AG04450 (cell line): ENCODE data around the gene TRIAP1. TPM values are rescaled to one million over a fixed set of nuclear protein-coding genes. Genes with fewer than 3 reads are reported as not detected.
A peak's percentile ranks its signal among the peaks of the same experiment; 100 is the strongest.

Source experiments
- CTCF ChIA-PET: fragments of 300-600, 350-600 bp; formaldehyde crosslinking; extraction: SDS; loops from one replicate; lab custom pipeline; 2022; ENCODE audit warnings: antibody characterized with exemption, inconsistent platforms; lab: Charles Lee
- POLR2A ChIA-PET: fragments of 350-600 bp; formaldehyde crosslinking; extraction: SDS; loops from one replicate; lab custom pipeline; 2021; ENCODE audit warnings: antibody characterized with exemption, inconsistent platforms; lab: Yijun Ruan, JAX
- DNase-seq: peaks from one replicate; pipeline ENCODE4 v3.0.0-alpha.2; 2011; ENCODE audit warnings: low read depth, low spot score
- H3K27ac ChIP-seq: one replicate; pipeline ENCODE4 v1.5.1; 2012; ENCODE audit warnings: low read depth, low read length, control low read depth
- H3K27me3 ChIP-seq: one replicate; pipeline ENCODE4 v1.6.0; 2012; ENCODE audit warnings: low read length; ENCODE audit not compliant: control insufficient read depth, insufficient read depth
- H3K4me3 ChIP-seq: 2 replicates; pipeline ENCODE4 v1.5.1; 2011; ENCODE audit warnings: mild to moderate bottlenecking, low read depth, low read length, control low read depth
- H3K9me3 ChIP-seq: 2 replicates; pipeline ENCODE4 v1.5.1; 2012; ENCODE audit warnings: low read length; ENCODE audit not compliant: control insufficient read depth, insufficient read depth
- CTCF ChIP-seq: IDR thresholded peaks from 2 replicates; pipeline ENCODE4 v1.5.1; 2011; ENCODE audit warnings: low read depth, low read length, control low read depth, inconsistent platforms
- polyA plus RNA-seq: library from polyadenylated mRNA; depleted of rRNA; stranded (reverse); fragments of >200 nt; gene quantifications from 2 replicates; pipeline ENCODE4 v1.2.3, GENCODE V29; 2011

The TRIAP1 gene
- polyA plus RNA-seq, 1 experiment: 70.7 TPM

- ChIA-PET POLR2A (interaction anchor here (1.1 kb wide), 1 partner anchor 13 kb away, joined by 4 read pairs; no protein-coding TSS in a partner anchor), CTCF (interaction anchor here (0.8 to 2.4 kb wide), 6 partner anchors 8 to 109 kb away, joined by 3 to 10 read pairs (median 4); partner anchors contain the start of gene DYNLL1)
- no peak overlapping the region for H3K27ac ChIP-seq
- TF ChIP-seq CTCF: no peak
- no peaks in the 10 kb centered on the region; the same call in 1 of the 2 replicates for H3K9me3 ChIP-seq
- DNase-seq: no peak
- H3K27me3 ChIP-seq: no peaks in the 10 kb centered on the region
- no peak overlapping the region for H3K4me3 ChIP-seq
Observed at GRCh38 chr12:120465756-120466155, 19.6 kb upstream of the TRIAP1 start.

- CTCF ChIA-PET: interaction anchor here (0.6 to 1.1 kb wide), 3 partner anchors 10 to 156 kb away, joined by 3 to 5 read pairs (median 5); no protein-coding TSS in a partner anchor
- POLR2A ChIA-PET: no interaction called here
Observed at GRCh38 chr12:120463712-120464111, 17.5 kb upstream of the TRIAP1 start.

GRCh38 chr12:120462099-120462640 lies 16.0 kb upstream of the TRIAP1 start:
- H3K27ac ChIP-seq: no peak overlapping the region
- no peak overlapping the region for H3K4me3 ChIP-seq
- DNase-seq: no peak
- no peaks in the 10 kb centered on the region for H3K27me3 ChIP-seq
- no peak for TF ChIP-seq CTCF
- no peaks in the 10 kb centered on the region for H3K9me3 ChIP-seq
- ChIA-PET CTCF (no interaction called here), POLR2A (interaction anchor here (0.7 kb wide), 1 partner anchor 119 kb away, joined by 3 read pairs; the partner anchor contains the start of gene POP5)

More at GRCh38 chr12:120463712-120464111, 17.5 kb upstream of the TRIAP1 start:
- Histone ChIP-seq H3K4me3 (no peak overlapping the region), H3K9me3 (no peaks in the 10 kb centered on the region), H3K27ac (no peak overlapping the region), H3K27me3 (no peaks in the 10 kb centered on the region)
- no peak for DNase-seq
- TF ChIP-seq CTCF: no peak

- no peaks in the 10 kb centered on the region for H3K27me3 ChIP-seq
- no peak for TF ChIP-seq CTCF
- POLR2A ChIA-PET: no interaction called here
- no peak overlapping the region for H3K27ac ChIP-seq
- no peak overlapping the region for H3K4me3 ChIP-seq
- no peak for DNase-seq
- H3K9me3 ChIP-seq: no peaks in the 10 kb centered on the region
- CTCF ChIA-PET: interaction anchor here (1.1 kb wide), 1 partner anchor 10 kb away, joined by 3 read pairs; no protein-coding TSS in a partner anchor
Observed at GRCh38 chr12:120460157-120460556, 14.0 kb upstream of the TRIAP1 start.

- no peak for DNase-seq
- no peaks in the 10 kb centered on the region for H3K27me3 ChIP-seq
- CTCF ChIA-PET: interaction anchor here (0.6 to 1.4 kb wide), 6 partner anchors 9 to 143 kb away, joined by 3 to 11 read pairs (median 6); no protein-coding TSS in a partner anchor
- TF ChIP-seq CTCF: peak; percentile 34; the same call in 1 of the 2 replicates
- H3K4me3 ChIP-seq: no peak overlapping the region
- H3K9me3 ChIP-seq: no peaks in the 10 kb centered on the region
- no peak overlapping the region for H3K27ac ChIP-seq
- POLR2A ChIA-PET: interaction anchor here (0.6 to 0.7 kb wide), 2 partner anchors 45 to 63 kb away, joined by 3 to 9 read pairs; no protein-coding TSS in a partner anchor
Observed at GRCh38 chr12:120457133-120457532, 10.9 kb upstream of the TRIAP1 start.
